Suppressor macrophage treated with lipopolysaccharide for 1 hour (primary cell): Measurements from ENCODE around the gene HBZ.
"Not testable (repeated sequence)": the region's sequence is repeated elsewhere in the genome, so short reads cannot be mapped to it uniquely, and the experiment has no call there.

Experiments used
- DNase-seq, 3 donors: peaks; one replicate each; pipeline ENCODE4 v3.0.0-alpha.2; 2020 to 2022

The HBZ gene

DNA sequence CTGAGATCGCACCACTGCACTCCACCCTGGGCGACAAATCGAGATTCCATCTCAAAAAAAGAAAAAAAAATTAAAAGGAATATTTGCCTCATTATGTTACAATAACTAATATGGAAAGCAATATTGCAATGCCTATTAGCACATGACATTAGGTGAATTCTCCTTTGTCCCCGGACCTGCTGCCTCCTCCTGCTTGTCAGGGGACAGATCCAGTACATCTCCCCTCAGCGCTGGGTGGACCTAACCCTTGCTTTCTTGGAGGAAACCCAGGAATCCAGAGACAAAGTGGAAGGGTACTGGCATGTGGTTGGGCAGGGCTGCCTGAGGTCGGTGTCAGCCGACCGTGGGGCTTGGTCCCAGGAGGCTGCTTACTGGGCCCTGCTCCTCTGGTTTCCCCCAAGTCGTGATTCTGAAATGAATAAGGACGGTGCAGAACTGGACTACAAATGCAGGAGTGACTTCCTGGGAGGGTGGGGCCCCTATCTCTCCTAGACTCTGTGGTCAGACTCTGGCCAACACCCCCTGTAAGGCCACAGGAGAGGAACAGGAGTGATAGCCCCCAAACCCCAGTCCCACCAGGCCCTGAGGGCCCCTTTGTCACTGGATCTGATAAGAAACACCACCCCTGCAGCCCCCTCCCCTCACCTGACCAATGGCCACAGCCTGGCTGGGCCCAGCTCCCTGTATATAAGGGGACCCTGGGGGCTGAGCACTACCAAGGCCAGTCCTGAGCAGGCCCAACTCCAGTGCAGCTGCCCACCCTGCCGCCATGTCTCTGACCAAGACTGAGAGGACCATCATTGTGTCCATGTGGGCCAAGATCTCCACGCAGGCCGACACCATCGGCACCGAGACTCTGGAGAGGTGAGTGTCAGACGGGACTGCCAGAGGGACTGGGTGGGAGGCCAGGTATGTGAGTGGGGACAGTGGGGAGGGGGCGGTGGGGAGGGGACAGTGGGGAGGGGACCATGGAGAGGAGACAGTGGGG, at the start of gene HBZ:
TSS of gene HBZ (plus strand) at position 504 of the 988 bp plus-strand sequence. CDS start at position 770, 266 bp downstream.
- no peak for DNase-seq

DNA sequence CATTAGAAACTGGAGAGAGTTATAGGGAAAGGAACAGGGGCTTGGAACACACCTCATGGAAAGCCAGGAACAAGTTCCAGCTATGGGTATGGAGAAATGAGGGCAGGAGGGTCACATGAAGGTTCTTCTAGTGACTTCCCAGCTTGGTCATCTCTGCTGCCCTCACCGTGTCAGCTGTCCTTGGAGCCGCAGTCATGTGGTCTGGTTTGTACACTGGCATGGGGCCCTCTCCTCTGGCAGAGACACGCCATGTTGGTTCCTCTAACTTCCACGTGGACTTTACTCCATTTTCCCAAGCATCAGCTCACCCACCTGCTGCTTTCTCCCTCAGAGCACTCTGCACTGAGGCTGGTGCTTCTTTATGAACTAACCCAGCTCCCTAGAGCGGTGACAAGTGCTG, 48.1 kb upstream of the HBZ start:
- peak in 1 of 3 donors; percentile 16 for DNase-seq

DNA sequence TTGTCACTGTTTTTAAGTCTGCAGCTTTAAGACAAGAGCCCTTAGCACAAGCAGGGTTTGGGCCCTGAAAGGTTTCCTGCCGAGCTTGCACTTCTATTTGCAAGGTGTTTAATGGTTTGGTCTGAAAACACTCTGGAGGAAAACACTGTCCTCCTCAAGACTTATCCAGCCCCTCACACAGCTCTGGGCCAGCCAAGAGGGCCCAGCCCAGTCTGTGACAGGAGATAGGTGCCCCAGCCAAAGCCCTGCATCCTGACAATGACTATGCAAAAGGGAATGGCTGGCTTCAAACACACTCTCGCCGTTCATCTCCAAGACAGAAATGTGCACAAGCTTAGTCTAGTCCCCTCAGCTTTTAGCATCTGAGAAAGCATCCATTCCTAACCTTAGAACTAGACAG, 47.5 kb upstream of the HBZ start:
- DNase-seq, result no peak

DNA sequence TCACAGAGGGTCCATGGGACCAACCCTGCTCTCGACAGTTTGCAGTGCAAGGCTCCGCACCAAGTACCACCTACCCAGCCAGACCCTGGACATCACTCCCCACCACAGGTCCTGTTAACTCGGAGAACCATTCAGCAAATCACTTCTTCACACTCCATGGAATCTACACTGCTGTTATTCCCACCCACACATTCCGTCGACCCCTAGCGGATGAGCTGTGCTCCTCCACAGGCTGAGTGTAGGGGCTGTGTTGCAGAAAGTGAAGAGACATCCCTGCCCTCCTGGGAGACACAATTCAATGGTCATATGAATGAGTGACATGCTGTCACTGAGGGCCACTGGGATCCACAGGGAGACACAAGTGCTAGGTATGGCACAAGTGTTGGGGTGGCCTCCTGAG, 46.9 kb upstream of the HBZ start:
- no peak for DNase-seq

DNA sequence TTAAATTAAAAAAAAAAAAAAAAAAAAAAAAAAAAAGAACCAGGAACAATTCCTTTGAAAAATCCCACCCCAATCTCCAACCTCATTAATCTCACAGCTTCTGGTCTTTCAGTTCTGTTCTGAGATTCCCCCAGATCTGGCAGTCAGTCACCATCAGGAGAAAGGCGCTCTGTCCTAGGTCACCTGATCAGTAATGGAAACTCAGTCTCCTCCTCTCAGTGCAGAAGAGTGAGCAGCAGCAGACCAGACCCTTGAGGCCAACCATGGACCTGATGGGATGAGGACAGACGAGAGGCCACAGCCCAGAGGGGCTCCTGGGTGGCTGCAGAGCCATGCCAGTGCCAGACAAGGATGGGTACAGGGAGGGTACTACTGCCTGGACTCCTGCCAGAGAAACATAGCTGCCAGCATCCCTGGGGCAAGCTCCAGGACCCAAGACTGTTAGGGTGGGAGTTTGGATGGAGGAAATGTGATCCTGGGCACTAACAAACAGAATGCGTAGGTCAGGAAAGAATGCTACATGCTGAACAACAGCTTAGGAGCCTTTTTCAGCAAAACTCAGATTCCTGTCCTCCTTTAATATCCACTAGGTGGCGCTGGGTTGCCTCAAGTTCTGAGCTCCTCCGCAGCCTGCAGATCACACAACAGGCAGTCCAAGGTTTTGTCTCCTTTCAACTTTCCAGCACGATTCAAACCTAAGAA, 45.7 kb upstream of the HBZ start:
- peak; percentile 81 to 86 (median 84) for DNase-seq

DNA sequence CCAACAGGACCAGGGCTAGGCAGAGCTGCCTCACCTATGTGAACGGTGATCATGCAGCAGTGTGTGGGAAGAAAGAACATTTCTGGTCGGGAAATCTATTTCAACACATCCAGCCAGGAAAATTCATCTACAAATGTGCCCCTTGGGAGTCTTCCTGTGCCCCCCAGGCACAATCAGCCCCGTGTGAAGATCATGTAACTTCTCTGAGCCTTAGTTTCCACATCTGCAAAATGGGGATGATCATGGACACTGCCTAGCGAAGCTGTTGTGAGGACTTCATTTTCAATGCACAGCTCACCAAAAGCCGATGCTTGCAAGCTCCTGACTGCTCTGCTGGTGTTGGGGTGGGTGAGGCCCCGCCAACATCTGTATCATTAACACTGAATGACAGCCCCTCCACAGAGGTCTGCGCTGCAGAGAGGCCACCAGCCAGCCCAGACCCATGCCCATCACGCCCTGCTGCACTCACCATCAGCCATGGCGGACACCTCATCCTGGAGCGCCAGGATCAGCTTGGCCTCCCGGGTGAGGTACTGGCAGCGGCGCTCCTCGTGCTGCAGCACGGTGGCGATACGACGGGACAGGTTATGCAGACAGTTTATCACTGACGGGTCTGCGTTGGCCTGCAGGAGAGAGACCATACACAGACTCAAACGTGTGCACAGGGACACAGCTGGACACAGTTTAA, 40.1 kb upstream of the HBZ start:
- no peak for DNase-seq

DNA sequence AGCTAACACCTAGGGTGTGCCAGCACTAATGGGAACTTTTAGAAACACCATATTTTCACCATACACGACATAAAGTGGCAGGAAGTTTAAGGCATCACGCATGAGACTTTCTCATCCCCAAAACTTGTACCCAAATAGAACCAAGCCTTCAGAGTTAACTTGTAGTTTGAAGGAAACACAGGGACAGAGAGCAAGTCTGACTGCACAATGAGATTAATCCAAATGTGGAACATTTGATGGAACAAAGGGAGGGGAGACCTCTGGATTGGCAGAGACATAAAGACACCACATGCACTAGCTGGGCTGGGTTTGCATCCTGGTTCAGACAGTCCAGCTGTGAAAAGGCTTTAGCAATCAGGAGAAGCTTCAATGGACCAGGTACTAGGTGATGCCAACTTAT, 38.1 kb upstream of the HBZ start:
- no peak for DNase-seq

DNA sequence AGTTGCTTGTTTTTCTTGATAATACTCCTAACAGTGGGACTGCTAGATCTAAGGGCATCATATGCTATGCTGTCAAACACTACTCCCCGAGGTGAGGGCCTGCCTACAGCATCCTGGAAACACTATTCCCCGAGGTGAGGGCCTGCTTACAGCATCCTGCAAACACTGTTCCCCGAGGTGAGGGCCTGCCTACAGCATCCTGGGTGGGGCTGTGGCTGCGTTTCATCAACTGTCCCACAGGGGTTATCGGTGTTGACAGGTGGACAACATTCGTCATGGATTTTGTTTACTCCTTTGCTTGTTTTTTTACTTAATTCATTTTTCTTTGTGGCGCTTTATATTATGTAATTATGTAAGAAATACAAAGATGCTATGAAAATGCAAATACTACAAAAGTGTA, 36.4 kb upstream of the HBZ start:
- DNase-seq, result no peak

DNA sequence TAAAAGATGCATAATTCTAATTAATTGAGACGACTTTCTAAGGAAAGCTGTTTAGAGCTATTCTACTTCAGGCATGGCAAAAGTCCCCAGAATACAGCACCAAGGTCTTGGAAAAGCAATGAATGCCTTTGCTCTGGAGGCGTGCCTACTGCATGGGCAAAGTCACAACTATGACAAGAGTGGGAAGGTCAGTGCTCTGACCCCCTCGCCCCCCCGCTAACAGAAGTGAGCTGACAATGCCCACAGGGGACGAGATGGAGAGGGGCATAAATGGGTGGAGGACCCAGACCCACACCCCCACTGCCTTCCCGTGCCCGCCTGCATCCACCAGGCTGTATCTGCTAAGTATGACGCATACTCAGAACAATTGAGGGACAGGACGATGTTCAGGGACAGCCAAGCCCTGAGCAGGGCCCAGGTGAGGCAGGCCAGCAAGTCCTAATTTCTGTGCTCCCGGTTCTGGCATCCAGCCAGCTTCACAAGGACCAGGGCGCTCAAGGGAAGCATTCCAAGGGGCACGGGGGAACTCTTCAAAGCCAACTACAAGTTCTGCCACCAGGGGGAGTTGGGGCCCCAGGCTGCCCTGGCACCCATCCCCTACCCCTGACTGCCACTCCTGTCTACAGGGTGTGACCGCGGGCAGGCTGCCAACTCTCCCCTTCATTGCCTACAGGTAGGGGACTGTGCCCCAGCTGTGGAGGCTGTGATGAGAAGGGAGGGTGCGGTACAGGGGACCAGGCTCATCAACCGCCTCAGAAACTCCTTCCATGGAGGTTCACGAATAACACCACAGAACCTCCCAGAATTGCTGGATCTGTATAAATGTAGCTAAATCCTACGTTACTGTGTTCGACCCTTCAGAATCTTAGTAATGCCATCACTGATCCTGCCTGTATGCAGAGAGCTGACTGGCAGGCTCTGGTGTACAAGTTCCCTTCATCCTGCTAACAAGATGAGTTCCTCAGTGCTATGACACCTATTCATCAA, 34.8 kb upstream of the HBZ start:
- DNase-seq, result peak; percentile 68 to 86 (median 74)

DNA sequence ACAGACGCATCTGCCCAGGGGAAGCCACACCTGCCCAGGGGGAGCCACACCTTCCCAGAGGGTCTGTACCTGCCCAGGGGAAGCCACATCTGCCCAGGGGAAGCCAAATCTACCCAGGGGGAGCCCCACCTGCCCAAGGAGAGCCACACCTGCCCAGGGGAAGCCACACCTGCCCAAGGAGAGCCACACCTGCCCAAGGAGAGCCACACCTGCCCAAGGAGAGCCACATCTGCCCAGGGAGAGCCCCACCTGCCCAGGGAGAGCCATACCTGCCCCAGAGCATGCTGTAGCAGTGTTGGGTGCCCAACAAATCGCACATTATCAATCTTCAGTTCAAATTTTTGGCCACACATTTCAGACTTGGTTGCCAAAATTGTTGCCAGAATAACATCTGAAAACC, 33.6 kb upstream of the HBZ start:
- no peak for DNase-seq

DNA sequence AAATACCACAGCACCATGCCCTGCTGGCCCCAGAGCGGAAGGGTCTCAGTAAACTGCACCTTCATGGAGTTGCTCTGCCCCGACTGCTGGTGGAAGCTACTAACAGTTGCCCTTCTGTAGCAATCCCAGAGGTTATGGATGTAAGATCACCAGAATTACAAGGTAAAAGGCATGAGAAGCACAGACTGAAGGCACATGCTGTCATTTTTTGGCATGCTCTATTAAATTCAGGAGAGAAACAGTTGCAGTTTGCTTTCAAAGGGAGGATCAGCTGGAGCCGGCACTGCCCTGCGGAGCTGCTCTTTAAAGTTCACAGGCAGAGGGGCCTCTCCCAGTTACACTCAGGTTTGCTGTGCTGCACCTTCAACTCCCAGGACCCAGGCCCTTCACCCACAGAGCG, 33.1 kb upstream of the HBZ start:
- DNase-seq, result no peak

DNA sequence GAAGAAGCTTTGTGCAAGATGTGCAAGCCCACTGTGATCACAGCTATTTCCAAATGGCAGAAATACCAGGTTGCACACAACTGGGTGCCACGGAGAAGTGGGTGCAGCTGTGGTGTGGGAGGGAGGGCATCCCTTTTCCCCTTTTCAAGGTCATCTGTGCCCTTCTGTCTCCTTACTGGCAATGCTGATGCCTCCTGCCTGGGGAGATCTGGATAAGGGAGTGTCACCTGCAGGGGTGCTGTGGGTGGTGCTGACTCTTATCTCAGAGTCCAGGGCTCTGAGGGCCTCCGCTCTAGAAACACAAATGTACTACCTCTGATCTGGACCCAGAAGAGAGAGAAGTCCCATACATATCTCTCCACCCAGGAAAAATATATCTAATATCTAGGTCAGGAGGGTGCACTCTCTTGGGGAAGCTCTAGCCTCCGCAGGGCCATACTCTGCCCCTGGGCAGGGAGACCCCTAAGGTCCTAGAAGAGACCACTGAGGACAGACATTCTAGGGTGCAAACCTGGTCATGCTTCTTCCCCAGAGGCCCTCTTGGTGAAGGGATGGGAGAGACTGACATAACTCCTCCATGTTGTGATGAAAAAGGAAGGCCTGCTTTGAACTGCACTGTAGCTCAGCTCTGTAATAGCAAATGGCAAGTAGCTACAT, 32.5 kb upstream of the HBZ start:
- peak in 1 of 3 donors; percentile 10 for DNase-seq

DNA sequence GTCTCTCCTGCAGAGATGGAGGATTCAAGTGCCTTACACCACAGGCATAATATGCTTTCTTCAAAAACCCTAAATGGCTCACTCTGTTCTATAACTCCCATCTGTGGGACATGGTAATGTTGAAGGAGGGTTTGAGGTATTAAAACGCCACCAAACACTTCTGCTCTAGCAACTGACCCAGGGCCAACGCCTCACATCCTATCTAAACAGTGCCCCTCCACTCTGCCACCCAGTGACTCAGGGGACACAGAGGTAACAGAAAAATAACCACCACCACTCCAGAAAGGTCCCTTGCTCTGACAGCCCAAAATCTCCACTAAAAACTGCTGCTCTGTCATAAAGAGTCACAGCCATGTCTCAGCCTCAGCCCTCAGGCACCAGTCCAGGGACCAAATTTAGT, 31.7 kb upstream of the HBZ start:
- DNase-seq, result no peak

DNA sequence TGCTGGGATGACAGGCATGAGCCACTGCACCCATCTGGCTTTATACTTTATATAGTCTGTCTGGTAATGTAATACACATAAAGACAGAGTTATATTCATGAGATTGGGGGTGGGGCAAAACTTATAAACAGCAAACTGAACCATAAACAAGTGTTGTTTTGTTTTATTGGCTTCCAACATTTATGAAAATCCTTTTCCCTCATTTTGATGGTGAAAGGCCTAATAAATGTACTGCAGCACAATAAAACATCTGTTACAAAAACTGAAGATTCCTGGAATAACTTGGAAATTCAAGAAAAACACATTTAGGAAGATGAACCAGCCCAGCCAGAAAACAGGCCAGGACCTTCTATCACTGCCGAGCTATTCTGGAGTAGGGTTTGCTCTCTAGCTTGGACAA, 30.1 kb upstream of the HBZ start:
- DNase-seq, result no peak

DNA sequence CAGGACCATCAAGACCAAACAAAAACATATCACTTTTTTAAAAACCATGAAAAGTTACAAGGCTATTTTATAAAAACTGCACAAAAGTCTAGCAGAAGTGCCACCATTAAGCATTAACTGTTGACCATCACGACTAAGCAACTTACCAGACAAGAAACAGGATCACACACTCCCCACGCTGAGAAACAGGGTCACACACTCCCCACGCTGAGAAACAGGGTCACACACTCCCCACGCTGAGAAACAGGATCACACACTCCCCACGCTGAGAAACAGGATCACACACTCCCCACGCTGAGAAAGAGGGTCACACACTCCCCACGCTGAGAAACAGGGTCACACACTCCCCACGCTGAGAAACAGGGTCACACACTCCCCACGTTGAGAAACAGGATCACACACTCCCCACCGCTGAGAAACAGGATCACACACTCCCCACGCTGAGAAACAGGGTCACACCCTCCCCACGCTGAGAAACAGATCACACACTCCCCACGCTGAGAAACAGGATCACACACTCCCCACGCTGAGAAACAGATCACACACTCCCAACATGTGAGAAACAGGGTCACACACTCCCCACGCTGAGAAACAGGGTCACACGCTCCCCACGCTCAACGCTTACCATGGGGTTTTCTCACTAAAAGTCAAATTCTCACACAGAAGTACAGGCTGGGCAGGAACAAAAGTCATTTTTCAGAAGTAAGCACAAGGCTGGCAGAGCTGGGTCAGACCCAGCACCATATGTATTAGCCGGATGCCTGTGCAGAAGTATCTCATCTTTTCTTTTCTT, 28.7 kb upstream of the HBZ start:
- not testable (repeated sequence) for DNase-seq

DNA sequence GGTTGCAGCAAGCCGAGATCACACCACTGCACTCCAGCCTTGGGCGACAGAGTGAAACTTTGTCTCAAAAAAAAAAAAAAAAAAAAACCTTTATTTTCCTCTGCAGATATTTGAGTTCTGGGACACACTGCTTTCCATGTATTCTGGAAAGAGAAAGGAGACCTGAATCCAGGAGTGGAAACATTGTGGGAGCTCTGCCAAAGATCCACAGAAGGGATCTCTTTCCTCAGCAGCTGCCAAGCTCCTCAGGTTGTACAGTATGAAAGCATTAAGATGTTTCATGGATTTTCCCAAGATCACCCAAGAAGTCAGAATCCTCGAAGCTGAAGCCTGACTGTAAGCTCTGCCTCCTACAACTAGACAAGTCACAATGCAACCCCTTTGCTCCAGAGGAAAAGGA, 27.4 kb upstream of the HBZ start:
- DNase-seq, result no peak

DNA sequence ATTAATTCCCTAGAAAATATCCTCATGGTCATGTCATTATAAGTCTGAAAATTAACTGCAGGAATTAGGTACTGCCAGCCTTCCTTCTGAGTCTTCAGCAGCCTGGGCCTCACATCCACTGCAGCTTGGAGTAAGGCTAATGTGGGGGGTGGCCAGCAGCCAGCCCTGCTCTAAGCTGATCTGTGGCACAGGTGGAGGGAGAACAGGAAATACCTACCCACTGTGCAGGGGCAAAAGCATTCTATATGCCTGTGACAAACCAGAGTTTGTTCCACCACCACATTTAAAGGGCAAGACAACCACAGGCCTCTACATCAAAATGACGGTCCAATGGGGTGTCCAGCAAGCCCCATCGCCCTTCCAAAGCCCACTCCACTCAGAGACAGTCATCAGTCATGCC, 23.4 kb upstream of the HBZ start:
- no peak for DNase-seq

DNA sequence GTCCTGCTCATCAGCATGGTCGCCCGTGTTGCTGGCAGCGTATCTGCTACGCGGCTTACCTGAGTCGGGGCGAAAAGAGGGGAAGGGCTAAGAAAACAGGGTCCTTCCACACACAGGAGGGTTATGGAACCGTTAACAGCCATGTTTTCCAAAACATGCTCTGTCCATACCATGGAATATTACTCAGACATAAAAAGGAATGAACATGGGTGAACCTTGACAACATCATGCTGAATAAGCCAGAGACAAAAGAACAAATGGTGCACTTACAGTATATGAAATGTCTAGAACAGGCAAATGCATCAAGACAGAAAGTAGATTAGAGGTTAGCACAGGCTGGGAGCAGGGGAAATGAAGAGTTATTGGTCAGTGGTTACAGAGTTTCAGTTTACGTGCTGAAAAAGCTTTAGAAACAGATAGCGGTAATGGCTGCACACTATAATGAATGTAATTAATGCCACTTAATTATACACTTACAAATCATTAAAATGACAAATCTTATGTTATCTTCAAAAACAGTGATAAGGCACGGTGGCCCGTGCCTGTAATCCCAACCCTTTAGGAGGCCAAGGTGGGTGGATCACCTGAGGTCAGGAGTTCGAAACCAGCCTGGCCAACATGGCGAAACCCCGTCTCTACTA, 21.8 kb upstream of the HBZ start:
- DNase-seq, result no peak

DNA sequence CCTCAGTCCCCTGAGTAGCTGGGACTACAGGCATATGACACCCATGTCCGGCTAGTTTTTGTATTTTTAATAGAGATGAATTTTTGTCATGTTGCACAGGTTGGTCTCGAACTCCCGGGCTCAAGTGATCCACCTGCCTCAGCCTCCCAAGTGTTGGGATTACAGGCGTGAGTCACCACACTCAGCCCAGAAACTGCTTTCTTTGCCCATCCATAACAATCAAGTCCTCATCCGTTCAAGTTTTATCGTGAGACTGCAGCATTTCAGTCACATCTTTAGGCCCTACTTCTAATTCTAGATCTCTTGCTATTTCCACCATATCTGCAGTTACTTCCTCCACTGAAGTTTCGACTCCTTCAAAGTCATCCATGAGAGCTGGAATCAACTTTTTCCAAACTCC, 20.3 kb upstream of the HBZ start:
- DNase-seq, result no peak

DNA sequence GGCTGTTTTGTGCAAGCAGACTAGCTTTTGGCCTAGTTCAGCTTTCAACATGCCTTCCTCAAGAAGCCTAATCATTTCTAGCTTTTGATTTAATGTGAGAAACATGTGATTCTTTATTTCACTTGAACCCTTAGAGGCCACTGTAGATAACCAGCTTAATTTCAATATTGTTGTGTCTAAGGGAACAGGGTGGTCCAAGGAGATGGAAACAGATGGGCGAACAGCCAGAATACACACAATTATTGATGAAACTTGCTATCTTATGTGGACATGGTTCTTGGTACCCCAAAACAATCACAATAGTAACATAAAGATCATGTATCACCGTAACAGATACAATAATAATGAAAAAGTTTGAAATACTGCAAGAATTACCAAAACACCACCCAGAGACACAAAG, 18.7 kb upstream of the HBZ start:
- DNase-seq, result no peak
